HL-60 (cell line): ENCODE measurements around the gene ABCB4.

Experiments used
- CTCF ChIP-seq: IDR thresholded peaks from one replicate; pipeline ENCODE4 v1.5.1; 2011; ENCODE audit warnings: low read length, control low read depth, inconsistent platforms; ENCODE audit not compliant: insufficient read depth
- POLR2AphosphoS5 ChIP-seq: IDR thresholded peaks from 2 replicates; pipeline ENCODE4 v1.6.1; 2012; ENCODE audit warnings: low read depth
- SPI1 ChIP-seq: IDR thresholded peaks from 2 replicates; pipeline ENCODE4 v1.6.1; 2012; ENCODE audit warnings: low read depth, mild to moderate bottlenecking, borderline replicate concordance

- TF ChIP-seq POLR2AphosphoS5 (no peak), CTCF (no peak), SPI1 (no peak)
These were observed 31.0 kb upstream of the ABCB4 start for GRCh38 chr7:87506246-87507180.
